HEK293T (cell line): Measurements from ENCODE around the gene YPEL2.

Source experiments
- CTCF ChIA-PET: fragments of 350-600 bp; formaldehyde crosslinking; extraction: SDS; loops from one replicate; lab custom pipeline; 2021; ENCODE audit warnings: antibody characterized with exemption, inconsistent platforms; lab: Yijun Ruan, JAX
- POLR2A ChIA-PET: fragments of 350-600 bp; formaldehyde crosslinking; extraction: SDS; loops from one replicate; lab custom pipeline; 2020; ENCODE audit warnings: antibody characterized with exemption, inconsistent platforms; lab: Yijun Ruan, JAX
- DNase-seq: peaks from one replicate; pipeline ENCODE4 v3.0.0; 2012; ENCODE audit warnings: mixed read lengths; ENCODE audit errors: extremely low spot score
- ARNT ChIP-seq: fragments of 450-650 bp; IDR thresholded peaks from 2 replicates; pipeline ENCODE4 v1.6.1; 2017; ENCODE audit warnings: mild to moderate bottlenecking
- BHLHE40 ChIP-seq: fragments of 450-650 bp; IDR thresholded peaks from 2 replicates; pipeline ENCODE4 v1.6.1; 2016; ENCODE audit warnings: mild to moderate bottlenecking, moderate library complexity, borderline replicate concordance
- CTBP1 ChIP-seq: fragments of 450-650 bp; IDR thresholded peaks from 2 replicates; pipeline ENCODE4 v1.6.1; 2016; ENCODE audit warnings: borderline replicate concordance
- ELF4 ChIP-seq: fragments of 450-650 bp; IDR thresholded peaks from 2 replicates; pipeline ENCODE4 v1.6.1; 2017; ENCODE audit warnings: antibody characterized with exemption
- FOXA1 ChIP-seq: fragments of 450-650 bp; IDR thresholded peaks from 2 replicates; pipeline ENCODE4 v1.6.1; 2016; ENCODE audit warnings: mild to moderate bottlenecking
- FOXK2 ChIP-seq: fragments of 450-650 bp; IDR thresholded peaks from 2 replicates; pipeline ENCODE4 v1.6.1; 2016; ENCODE audit warnings: mild to moderate bottlenecking
- FOXM1 ChIP-seq: fragments of 450-650 bp; IDR thresholded peaks from 2 replicates; pipeline ENCODE4 v1.6.1; 2017; ENCODE audit warnings: mild to moderate bottlenecking, borderline replicate concordance
- HDGF ChIP-seq: fragments of 450-650 bp; IDR thresholded peaks from 2 replicates; pipeline ENCODE4 v1.6.1; 2017; ENCODE audit warnings: antibody characterized with exemption, borderline replicate concordance
- L3MBTL2 ChIP-seq: fragments of 450-650 bp; conservative IDR thresholded peaks from 2 replicates; pipeline ENCODE4 v1.6.1; 2016; ENCODE audit warnings: mild to moderate bottlenecking
- LEF1 ChIP-seq: fragments of 450-650 bp; IDR thresholded peaks from 2 replicates; pipeline ENCODE4 v1.6.1; 2017; ENCODE audit warnings: mild to moderate bottlenecking, borderline replicate concordance
- NFRKB ChIP-seq: fragments of 450-650 bp; IDR thresholded peaks from 2 replicates; pipeline ENCODE4 v1.6.1; 2016; ENCODE audit warnings: mild to moderate bottlenecking, moderate library complexity
- SP1 ChIP-seq: fragments of 450-650 bp; IDR thresholded peaks from 2 replicates; pipeline ENCODE4 v1.6.1; 2017
- SUZ12 ChIP-seq: fragments of 450-650 bp; IDR thresholded peaks from 2 replicates; pipeline ENCODE4 v1.6.1; 2016; ENCODE audit warnings: mild to moderate bottlenecking
- TARDBP ChIP-seq: fragments of 450-650 bp; IDR thresholded peaks from 2 replicates; pipeline ENCODE4 v1.6.1; 2016
- ZNF384 ChIP-seq: fragments of 450-650 bp; IDR thresholded peaks from 2 replicates; pipeline ENCODE4 v1.6.1; 2016
- TF ChIP-seq, protein P1 (sequence below): fragments of 450-650 bp; IDR thresholded peaks from 2 replicates; pipeline ENCODE4 v1.6.1; 2016

YPEL2 gene

DNA sequence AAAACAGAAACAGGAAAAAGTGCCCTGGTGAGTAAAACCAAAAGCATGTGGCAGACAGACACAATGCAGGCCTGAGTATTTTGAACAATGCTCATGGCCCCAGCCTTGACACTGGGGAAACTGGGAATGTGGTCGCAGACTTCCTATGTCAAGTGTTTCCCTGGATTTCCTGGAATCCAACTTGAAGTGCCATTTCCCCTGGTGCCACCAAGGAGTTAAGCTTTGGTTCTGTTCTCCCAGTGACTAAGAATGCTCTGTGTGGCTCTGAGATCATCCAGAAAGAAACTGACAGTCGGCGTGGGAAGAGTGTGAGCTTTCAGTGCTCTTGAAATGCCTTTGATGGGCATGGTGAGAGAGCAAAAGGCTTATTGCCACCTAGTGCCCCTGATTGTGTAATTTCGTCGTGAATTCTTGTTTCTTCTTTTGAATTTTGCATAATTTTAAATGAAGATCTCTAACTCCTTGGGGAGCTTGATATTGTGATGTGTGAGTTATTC is 96.0 kb downstream of the YPEL2 start:
- no peak for TF ChIP-seq ZNF384
- TF ChIP-seq LEF1 = no peak
- no peak for TF ChIP-seq CTBP1
- no peak for TF ChIP-seq SP1
- TF ChIP-seq ARNT = no peak
- TF ChIP-seq BHLHE40 = no peak
- TF ChIP-seq SUZ12 = no peak
- TF ChIP-seq, protein P1, sequence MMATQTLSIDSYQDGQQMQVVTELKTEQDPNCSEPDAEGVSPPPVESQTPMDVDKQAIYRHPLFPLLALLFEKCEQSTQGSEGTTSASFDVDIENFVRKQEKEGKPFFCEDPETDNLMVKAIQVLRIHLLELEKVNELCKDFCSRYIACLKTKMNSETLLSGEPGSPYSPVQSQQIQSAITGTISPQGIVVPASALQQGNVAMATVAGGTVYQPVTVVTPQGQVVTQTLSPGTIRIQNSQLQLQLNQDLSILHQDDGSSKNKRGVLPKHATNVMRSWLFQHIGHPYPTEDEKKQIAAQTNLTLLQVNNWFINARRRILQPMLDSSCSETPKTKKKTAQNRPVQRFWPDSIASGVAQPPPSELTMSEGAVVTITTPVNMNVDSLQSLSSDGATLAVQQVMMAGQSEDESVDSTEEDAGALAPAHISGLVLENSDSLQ = no peak
- no peak for TF ChIP-seq FOXM1
- TF ChIP-seq ELF4 = no peak
- no peak for DNase-seq
- ChIA-PET CTCF (interaction anchor here (1.8 kb wide), 1 partner anchor 116 kb away, joined by 4 read pairs; no protein-coding TSS in a partner anchor), POLR2A (no interaction called here)

DNA sequence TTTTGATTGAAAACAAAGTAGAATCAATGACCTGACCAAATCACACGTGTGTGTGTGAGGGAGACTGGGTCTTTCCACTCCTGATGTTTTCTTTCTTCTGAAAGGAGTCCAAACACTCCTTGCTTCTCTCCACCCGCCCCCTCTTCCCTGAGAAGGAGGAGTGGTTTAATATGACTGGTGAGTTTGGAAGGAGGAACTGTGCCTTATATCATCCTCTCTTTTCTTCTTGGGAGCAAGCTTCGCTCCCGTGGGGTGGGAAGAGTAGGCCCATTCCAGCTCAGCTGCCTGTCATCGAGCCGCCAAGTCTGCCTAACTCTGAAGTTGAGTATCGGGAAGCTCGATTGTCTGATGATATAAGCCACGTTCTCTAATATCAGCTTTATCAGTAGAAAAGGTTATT is 96.5 kb downstream of the YPEL2 start:
- ChIA-PET POLR2A (no interaction called here), CTCF (no interaction called here)
- TF ChIP-seq FOXK2 (no peak), ARNT (no peak), SUZ12 (no peak), SP1 (no peak), ZNF384 (no peak), FOXA1 (no peak), FOXM1 (no peak), CTBP1 (no peak), NFRKB (no peak)
- TF ChIP-seq, protein P1 = no peak
- no peak for DNase-seq

DNA sequence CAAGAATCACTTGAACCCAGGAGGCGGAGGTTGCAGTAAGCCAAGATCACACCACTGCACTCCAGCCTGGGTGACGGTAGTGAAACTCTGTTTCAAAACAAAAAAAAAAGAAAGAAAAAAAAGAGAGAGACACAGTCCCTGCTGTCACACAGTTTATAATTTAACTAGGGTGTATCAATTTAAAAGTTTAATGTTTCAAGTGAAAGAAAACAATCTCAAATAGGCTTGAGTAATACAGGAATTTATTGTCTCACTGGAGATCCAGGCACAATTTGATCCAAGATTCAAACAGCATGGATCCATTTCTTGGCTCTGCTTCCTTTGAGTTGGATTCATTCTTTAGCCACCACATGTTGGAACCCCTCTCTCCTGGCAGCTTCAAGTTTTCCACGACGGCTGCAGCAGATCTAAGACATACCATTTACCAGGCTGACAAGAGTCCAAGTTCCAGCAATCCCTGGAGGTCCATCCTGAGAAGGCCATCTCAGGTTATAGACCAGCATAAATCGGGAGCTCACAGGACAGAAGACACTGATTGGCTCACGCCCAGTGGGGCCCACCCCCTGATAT is 97.5 kb downstream of the YPEL2 start:
- TF ChIP-seq FOXM1 (no peak), NFRKB (no peak), CTBP1 (no peak), ELF4 (no peak), FOXK2 (no peak), ARNT (no peak), BHLHE40 (no peak), SUZ12 (no peak), SP1 (no peak), ZNF384 (no peak), FOXA1 (no peak)
- TF ChIP-seq, protein P1 = no peak
- CTCF ChIA-PET = interaction anchor here (1.6 kb wide), 1 partner anchor 11 kb away, joined by 5 read pairs; no protein-coding TSS in a partner anchor
- DNase-seq = no peak
- POLR2A ChIA-PET = no interaction called here

DNA sequence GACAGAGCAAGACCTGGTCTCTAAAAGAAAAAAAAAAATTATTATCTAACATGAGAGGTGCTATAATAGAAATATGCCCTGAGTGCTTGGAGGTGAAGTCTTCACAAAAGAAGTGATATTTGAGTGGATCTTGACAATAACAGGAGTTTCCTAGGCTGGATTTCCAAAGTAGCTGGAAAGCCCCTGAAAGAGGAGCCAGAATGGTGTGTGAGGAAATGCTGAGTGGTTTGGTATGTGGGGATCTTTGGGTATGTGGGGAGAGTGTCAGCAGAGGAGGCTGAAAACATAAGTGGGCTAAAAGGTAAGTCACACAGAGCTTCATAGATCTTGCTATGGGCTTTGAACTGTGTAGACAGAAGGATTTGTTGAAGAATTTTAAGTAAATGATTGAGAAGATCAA is 100.1 kb downstream of the YPEL2 start:
- no peak for DNase-seq
- TF ChIP-seq LEF1 = no peak
- no peak for TF ChIP-seq L3MBTL2
- no peak for TF ChIP-seq FOXK2
- TF ChIP-seq FOXM1 = no peak
- ChIA-PET CTCF (no interaction called here), POLR2A (no interaction called here)

DNA sequence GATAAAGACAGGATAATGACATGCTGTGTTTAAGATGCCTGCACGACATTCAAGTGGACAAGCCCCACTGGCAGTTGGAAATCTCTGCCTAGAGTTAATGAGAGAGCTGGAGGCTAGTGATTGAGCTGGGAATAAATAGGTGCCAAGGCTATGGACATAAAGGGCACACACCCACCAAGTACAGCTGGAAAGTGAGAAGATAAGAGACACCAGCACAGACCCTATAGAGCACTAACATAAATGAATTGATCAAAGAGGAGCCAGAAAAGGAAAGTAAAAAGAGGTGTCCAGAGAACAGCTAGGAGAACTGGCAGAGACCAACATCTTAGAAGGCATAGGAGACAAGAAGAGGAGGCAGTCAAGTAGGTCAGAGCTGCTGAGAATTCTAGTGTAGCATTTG is 101.2 kb downstream of the YPEL2 start:
- ChIA-PET POLR2A (no interaction called here), CTCF (interaction anchor here (0.7 kb wide), 1 partner anchor 37 kb away, joined by 3 read pairs; no protein-coding TSS in a partner anchor)
- DNase-seq = no peak
- TF ChIP-seq L3MBTL2 = no peak
- no peak for TF ChIP-seq ELF4
- no peak for TF ChIP-seq CTBP1
- no peak for TF ChIP-seq FOXM1
- TF ChIP-seq HDGF = no peak
- TF ChIP-seq, protein P1 = no peak
- no peak for TF ChIP-seq NFRKB

DNA sequence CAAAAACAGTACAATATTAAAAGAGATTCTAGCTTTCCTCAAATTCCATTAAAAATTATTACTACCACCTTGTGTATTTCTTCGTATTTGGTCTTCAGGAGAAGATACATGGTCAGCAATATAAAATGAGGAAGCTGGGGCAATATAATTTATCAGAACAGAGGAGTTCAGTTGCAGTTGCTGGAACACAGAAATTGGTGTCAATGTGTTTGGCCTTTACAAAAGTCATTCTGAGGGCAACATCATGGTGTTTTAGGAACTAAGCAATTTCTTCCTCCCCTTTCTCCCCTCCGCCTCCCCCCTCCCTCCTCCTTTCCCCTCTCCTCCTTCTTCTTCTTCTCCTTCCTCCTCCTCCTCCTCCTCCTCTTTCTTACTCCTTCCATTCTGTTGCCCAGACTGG is 102.1 kb downstream of the YPEL2 start:
- no peak for DNase-seq
- CTCF ChIA-PET = interaction anchor here (1.6 kb wide), 1 partner anchor 104 kb away, joined by 7 read pairs; no protein-coding TSS in a partner anchor
- TF ChIP-seq SUZ12 (no peak), TARDBP (no peak), CTBP1 (no peak), ELF4 (no peak), NFRKB (no peak), FOXK2 (no peak), L3MBTL2 (no peak), FOXM1 (no peak), ARNT (no peak), LEF1 (no peak), SP1 (no peak), BHLHE40 (no peak), FOXA1 (no peak)
- POLR2A ChIA-PET = no interaction called here
